Measurements from ENCODE around the gene PDXK.

GRCh38 chr21:43717967-43718871 is 710 bp upstream of the PDXK start:
- no peak for TF ChIP-seq CTCF (IDR thresholded peaks at IDR 0.05; ENCODE audit: extremely low read depth in 1 of 2, insufficient read depth in 1 of 2, low read depth in 1 of 2, low read length in 2 of 2)
- TF ChIP-seq MYC (IDR thresholded peaks at IDR 0.05; ENCODE audit: low read depth, low read length), result no peak
- TF ChIP-seq MAX (IDR thresholded peaks at IDR 0.05; ENCODE audit: insufficient read depth, insufficient read length), result no peak
- no peak for TF ChIP-seq POLR2AphosphoS5 (IDR thresholded peaks at IDR 0.05; ENCODE audit: insufficient read depth, low read depth, low read length)
- TF ChIP-seq EZH2 (IDR thresholded peaks at IDR 0.05; ENCODE audit: borderline replicate concordance, low read depth, low read length, severe bottlenecking), result no peak
- TF ChIP-seq JUN (IDR thresholded peaks at IDR 0.05; ENCODE audit: borderline replicate concordance, insufficient read depth, insufficient read length, low read depth), result no peak
- TF ChIP-seq POLR2A (IDR thresholded peaks at IDR 0.05; ENCODE audit: low read depth, low read length), result no peak
- TF ChIP-seq GATA2 (IDR thresholded peaks at IDR 0.05; ENCODE audit: insufficient read depth, insufficient read length, low read depth, low read length), result no peak
- TF ChIP-seq FOS (IDR thresholded peaks at IDR 0.05; ENCODE audit: borderline replicate concordance, insufficient read depth, low read length), result no peak

Data from endothelial cell of umbilical vein (primary cell).